GM23248 (cell line): ENCODE results near the gene PARVB.

Experiments used
- EZH2 ChIP-seq: fragments of 200-600 bp; sonication (generic); IDR thresholded peaks from 2 replicates; pipeline ENCODE4 v1.6.1; 2018; ENCODE audit warnings: antibody characterized with exemption, mild to moderate bottlenecking; ENCODE audit not compliant: insufficient read depth, poor library complexity, severe bottlenecking
- EZH2phosphoT487 ChIP-seq: fragments of 200-600 bp; sonication (generic); IDR thresholded peaks from 2 replicates; pipeline ENCODE4 v1.6.1; 2018; ENCODE audit warnings: antibody characterized with exemption, moderate library complexity, mild to moderate bottlenecking, low read depth; ENCODE audit not compliant: insufficient read depth

DNA sequence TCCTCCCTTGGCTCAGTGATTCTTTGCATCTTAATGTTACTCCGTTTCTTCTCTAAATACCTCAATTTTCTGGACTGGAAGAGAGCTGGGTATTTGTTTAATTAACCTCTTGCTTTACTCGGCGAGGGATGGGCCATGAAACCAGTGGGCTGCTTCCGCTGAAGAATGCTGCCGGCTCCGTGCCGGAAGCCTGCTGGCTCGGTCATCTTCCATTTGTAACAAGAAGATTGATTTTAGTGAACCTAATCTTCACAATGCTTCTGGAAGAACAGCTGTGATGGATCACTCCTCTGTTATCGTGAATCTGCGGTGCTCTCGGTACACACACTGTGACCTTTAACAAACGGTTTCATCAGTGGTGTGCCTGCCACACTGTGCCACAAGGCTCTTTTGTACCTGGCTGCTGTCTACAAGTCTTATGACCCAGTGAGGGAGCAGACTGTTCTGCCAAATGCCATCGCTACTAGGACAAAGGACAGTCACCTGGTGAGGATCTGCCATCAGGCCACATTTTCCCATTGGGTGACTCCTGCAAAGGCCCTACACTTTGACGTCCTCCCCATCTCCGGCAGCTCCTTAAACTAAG is 25.3 kb upstream of the PARVB start:
- TF ChIP-seq EZH2 (no peak), EZH2phosphoT487 (no peak)
